ENCODE data around the gene GOLPH3.
"Not testable (repeated sequence)": the region's sequence is repeated elsewhere in the genome, so short reads cannot be mapped to it uniquely, and the experiment has no call there.

The GOLPH3 gene

DNA sequence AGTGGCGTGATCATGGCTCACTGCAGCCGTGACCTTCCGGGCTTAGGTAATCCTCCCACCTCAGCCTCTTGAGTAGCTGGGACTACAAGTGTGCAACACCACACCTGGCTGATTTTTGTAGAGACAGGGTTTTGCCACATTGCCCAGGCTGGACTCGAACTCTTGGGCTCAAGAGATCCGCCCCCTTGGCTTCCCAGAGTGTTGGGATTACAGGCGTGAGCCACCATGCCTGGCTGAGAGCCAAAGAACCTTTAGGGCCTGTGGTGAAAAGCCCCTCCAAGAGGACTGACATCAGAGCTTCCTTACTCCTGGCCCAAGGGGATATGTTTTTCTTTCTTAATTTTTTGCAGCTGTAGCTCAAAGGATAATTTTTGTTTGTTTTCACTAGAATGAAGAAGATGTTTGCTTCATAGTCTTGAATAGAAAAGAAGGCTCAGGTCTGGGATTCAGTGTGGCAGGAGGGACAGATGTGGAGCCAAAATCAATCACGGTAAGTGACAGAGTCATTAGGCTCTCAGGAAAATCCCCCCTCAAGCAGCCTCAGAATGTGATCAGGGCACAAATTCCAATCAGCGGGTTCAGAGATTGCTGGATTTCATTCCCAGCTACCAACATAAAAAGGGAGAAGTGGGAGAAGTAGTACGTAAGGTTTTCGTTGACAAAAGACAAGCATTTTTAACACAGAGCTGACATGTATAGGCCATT lies 77.1 kb downstream of the GOLPH3 start:
- no peak for DNase-seq

DNA sequence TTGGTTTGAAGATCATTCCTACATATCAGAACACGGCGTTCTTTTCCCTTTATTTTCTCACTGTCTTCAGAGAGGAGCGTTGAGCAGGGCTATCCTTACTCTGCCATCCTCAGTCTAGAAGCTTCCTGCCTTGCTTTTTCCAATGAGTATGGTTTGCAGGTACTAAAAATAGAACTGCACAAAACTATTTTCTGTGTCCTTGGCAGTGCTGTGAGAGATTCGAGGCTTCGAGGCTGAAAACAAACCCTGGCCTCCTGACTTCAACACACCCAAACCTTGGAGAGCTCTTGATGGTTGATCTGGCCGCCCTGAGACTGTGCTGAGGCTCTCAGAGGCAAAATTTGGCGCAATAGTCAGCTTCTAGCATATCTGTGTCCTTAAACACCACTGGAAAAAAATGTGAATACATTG lies 78.9 kb downstream of the GOLPH3 start:
- no peak for DNase-seq

DNA sequence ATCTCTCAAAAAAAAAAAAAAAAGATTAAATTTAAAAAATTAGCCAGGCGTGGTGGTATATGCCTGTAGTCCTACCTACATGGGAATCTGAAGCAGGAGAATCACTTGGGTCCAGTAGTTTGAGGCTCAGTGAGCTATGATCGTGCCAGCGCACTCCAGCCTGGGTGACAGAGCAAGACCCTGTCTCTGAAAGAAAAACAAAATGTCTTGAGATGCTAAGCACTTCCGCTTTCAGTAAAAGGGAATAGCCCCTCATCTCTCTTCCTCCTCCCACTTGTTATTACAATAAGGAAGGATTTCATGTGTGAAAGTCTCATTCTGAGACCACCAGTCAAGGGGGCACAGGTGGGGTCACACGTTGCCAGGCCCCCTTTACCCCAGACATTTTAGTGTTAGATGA lies 79.4 kb downstream of the GOLPH3 start:
- DNase-seq: no peak

DNA sequence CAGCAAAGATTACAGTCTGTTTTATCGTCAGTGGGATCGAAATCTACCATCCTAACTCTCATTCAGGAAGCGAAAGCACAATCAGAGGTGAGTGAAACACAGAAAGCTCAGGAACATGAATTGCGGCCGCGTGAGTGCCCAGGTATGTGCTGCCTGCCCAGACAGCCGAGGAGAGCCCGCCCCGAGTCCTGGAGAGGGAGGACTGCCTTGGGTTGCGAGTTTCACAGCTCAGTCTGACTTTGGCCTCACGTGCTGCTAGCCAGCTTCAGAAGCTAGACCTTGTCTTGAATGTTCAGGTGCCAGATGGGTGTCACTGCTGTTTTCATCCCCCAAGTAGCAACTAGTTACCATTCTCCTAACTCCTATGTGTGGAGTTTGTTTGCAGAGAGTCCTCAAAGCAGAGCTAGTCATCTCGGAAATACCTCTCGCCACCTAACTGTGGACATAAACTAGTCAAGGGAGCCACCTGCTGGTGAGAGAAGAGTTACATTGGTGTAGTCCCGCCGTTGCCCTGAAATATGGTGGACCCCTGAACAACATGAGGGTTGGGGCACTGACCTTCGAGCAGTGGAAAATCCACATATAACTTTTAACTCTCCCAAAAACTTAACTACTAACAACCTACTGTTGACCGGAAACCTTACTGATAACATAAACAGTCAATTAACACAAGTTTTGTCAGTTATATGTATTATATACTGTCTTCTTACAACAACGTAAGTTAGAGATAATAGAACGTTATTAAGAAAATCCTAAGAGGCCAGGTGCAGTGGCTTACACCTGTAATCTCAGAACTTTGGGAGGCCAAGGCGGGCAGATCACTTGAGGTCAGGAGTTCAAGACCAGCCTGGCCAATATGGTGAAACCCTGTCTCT lies 80.9 kb downstream of the GOLPH3 start:
- DNase-seq: peak; percentile 68

DNA sequence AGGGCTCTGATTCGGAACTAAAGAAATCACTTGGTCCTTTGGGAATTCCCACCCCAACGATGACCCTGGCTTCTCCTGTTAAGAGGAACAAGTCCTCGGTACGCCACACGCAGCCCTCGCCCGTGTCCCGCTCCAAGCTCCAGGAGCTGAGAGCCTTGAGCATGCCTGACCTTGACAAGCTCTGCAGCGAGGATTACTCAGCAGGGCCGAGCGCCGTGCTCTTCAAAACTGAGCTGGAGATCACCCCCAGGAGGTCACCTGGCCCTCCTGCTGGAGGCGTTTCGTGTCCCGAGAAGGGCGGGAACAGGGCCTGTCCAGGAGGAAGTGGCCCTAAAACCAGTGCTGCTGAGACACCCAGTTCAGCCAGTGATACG lies 83.4 kb downstream of the GOLPH3 start:
- no peak for DNase-seq

DNA sequence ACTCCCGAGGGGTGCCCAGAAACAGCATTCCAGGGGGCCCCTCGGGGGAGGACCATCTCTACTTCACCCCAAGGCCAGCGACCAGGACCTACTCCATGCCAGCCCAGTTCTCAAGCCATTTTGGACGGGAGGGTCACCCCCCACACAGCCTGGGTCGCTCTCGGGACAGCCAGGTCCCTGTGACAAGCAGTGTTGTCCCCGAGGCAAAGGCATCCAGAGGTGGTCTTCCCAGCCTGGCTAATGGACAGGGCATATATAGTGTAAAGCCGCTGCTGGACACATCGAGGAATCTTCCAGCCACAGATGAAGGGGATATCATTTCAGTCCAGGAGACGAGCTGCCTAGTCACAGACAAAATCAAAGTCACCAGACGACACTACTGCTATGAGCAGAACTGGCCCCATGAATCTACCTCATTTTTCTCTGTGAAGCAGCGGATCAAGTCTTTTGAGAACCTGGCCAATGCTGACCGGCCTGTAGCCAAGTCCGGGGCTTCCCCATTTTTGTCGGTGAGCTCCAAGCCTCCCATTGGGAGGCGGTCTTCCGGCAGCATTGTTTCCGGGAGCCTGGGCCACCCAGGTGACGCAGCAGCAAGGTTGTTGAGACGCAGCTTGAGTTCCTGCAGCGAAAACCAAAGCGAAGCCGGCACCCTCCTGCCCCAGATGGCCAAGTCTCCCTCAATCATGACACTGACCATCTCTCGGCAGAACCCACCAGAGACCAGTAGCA lies 83.9 kb downstream of the GOLPH3 start:
- DNase-seq: no peak

DNA sequence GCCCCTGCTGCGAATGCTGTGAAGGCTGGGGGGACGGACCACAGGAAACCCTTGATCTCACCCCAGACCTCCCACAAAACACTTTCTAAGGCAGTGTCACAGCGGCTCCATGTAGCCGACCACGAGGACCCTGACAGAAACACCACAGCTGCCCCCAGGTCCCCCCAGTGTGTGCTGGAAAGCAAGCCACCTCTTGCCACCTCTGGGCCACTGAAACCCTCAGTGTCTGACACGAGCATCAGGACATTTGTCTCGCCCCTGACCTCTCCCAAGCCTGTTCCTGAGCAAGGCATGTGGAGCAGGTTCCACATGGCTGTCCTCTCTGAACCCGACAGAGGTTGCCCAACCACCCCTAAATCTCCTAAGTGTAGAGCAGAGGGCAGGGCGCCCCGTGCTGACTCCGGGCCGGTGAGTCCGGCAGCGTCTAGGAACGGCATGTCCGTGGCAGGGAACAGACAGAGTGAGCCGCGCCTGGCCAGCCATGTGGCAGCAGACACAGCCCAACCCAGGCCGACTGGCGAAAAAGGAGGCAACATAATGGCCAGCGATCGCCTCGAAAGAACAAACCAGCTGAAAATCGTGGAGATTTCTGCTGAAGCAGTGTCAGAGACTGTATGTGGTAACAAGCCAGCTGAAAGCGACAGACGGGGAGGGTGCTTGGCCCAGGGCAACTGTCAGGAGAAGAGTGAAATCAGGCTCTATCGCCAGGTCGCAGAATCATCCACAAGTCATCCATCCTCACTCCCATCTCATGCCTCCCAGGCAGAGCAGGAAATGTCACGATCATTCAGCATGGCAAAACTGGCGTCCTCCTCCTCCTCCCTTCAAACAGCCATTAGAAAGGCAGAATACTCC lies 84.7 kb downstream of the GOLPH3 start:
- DNase-seq: no peak

DNA sequence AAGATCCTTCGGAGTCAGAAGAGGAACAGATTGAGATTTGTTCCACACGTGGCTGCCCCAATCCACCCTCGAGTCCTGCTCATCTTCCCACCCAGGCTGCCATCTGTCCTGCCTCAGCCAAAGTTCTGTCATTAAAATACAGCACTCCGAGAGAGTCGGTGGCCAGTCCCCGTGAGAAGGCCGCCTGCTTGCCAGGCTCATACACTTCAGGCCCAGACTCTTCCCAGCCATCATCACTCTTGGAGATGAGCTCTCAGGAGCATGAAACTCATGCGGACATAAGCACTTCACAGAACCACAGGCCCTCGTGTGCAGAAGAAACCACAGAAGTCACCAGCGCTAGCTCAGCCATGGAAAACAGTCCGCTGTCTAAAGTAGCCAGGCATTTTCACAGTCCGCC lies 85.9 kb downstream of the GOLPH3 start:
- no peak for DNase-seq

DNA sequence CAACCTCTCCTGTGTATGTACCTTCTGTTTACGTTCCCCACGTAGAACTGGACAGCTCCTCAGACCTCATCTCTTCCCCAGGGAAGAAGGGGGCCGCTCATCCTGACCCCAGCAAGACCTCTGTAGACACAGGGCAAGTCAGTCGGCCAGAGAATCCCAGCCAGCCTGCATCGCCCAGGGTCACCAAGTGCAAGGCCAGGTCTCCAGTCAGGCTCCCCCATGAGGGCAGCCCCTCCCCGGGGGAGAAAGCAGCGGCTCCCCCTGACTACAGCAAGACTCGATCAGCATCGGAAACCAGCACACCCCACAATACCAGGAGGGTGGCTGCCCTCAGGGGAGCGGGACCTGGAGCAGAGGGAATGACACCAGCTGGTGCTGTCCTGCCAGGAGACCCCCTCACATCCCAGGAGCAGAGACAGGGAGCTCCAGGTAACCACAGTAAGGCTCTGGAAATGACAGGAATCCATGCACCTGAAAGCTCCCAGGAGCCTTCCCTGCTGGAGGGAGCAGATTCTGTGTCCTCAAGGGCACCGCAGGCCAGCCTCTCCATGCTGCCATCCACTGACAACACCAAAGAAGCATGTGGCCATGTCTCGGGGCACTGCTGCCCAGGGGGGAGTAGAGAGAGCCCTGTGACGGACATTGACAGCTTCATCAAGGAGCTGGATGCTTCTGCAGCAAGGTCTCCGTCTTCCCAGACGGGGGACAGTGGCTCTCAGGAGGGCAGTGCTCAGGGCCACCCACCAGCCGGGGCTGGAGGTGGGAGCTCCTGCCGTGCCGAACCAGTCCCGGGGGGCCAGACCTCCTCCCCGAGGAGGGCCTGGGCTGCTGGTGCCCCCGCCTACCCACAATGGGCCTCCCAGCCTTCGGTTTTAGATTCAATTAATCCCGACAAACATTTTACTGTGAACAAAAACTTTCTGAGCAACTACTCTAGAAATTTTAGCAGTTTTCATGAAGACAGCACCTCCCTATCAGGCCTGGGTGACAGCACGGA lies 86.7 kb downstream of the GOLPH3 start:
- DNase-seq: no peak

DNA sequence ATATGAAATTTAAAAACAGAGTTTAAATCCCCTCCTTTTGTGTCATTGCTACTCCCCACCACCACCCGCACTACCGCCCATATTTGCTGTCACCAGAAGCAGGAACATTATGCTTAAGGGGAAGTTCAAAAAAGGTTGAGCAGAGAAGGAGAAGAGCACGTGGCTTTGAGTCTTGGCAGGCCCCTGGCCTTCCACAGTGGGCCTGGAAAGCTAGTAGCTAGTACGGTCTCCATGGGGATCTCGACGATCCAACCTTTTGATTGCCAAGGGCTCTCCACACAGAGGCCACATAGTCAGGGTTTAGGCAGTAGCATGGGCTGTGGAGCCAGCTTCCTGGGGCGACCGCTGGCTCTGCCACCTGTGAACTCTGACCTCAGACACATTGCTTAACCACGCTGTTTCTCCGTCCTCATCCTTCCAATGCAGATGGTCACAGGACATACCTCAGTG lies 90.1 kb downstream of the GOLPH3 start:
- DNase-seq: no peak

DNA sequence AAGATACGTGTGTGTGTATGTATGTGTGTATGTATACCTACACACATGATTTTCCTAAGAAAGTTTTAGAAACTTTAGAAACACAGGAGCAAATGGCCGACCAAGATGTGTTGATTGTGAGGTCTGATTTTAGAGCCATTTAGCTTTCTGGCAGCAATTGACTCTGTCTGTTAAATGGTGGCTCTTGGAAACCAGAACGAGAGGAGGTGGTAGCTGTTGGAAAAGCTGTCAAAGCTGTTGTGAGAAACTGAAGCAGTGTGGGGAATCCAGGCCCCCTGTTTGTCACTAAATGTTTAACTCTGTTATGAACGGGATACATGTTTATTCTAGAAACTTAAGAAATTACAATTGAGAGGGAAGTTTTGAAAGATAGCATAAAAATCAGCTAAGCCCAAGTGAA lies 91.4 kb downstream of the GOLPH3 start:
- no peak for DNase-seq

DNA sequence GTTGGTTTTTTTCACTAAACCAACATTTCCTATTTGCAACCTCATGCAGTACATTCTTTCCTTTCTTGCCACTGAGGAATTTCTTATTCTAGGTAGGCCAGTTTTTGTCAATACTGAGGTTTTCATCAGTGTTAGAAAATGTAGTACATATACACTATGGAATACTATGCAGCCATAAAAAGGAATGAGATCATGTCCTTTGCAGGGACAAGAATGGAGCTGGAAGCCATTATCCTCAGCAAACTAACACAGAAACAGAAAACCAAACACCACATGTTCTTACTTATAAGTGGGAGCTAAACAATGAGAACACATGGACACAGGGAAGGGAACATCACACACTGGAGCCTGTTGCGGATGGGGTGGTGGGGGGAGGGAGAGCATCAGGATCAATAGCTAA lies 93.6 kb downstream of the GOLPH3 start:
- DNase-seq: not testable (repeated sequence)

DNA sequence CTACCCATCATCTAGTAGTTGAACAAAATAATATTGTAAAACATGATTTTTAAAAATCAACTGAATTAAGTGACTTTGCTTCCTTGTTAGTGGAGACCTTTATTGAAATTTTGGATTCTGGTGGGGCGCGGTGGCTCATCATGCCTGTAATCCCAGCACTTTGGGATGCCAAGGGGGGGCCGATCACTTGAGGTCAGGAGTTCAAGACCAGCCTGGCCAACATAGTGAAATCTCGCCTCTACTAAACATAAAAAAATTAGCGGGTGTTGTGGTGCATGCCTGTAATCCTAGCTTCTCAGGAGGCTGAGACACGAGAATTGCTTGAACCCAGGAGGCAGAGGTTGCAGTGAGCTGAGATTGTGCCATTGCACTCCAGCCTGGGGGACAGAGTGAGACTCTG lies 95.3 kb downstream of the GOLPH3 start:
- DNase-seq: not testable (repeated sequence)

DNA sequence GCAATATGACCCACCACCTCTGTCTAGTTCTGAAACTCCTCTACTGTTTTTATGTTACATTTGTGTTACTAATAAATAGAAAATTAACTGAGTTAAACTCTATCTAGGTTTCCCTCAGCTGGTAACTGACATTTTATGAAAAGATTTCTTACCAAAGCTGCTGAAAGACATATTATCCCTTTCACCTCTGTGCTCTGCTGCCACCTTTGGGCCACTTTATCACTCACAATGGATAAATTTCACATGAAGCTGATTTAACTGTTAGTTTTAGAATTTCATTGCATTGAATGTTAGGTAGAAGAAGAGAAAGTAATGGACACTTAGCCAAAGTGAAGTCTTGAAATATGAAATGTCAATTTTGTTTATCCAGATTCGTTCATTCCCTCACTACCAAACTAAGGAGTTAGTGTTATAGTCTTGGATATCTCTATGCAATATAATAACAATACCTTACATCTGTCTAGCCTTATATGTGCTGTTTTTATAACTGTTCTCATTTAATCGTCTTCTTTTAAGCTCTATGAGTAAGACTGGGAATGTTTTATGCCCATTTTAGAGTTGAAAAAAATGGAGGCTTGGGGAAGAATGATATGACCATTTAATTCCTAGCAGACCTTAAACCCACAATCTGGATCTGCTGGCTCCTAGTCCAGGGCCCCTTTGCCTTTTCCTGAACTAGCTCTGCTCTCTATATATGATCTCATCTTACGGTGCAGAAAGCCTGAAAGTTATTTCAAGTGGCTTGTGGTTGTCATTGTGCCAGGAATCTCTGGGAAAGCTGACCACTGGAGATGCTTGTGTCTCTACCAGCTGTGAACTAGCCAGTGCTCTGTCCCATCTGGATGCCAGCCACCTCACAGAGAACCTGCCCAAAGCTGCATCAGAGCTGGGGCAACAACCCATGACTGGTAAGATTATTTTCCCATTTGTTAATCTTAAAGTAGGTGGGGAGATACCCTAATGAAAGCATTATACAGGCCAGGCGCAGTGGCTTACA lies 97.1 kb downstream of the GOLPH3 start:
- DNase-seq: no peak
